ENCODE data around the gene FREM2.

- TF ChIP-seq CTCF (IDR thresholded peaks at IDR 0.05) (no peak), POLR2A (IDR thresholded peaks at IDR 0.05) (no peak)
Measured at GRCh38 chr13:38880397-38880796, 193.5 kb downstream of the FREM2 start.

All from testis (tissue), 2 donors.